ENCODE data around the gene SVOPL.

The SVOPL gene

DNA sequence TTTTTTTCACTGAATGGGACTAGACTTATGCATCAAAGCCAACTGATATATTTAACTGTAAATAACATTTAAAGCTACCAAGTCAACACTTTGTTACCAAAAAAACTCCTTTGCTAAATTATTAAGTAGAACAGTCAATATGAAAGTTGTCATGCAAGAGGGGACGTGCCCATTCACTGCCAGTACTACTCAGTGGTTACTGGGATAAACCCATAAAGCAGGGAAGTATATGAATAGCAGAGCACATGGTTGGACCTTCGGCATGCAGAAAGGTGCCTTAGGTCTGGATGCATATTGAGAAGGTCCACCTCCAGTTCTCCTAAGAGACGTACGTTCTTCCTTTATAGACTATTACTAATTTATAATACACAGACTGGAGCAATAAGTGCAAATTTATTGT, 120.1 kb downstream of the SVOPL start:
- TF ChIP-seq, protein P1, sequence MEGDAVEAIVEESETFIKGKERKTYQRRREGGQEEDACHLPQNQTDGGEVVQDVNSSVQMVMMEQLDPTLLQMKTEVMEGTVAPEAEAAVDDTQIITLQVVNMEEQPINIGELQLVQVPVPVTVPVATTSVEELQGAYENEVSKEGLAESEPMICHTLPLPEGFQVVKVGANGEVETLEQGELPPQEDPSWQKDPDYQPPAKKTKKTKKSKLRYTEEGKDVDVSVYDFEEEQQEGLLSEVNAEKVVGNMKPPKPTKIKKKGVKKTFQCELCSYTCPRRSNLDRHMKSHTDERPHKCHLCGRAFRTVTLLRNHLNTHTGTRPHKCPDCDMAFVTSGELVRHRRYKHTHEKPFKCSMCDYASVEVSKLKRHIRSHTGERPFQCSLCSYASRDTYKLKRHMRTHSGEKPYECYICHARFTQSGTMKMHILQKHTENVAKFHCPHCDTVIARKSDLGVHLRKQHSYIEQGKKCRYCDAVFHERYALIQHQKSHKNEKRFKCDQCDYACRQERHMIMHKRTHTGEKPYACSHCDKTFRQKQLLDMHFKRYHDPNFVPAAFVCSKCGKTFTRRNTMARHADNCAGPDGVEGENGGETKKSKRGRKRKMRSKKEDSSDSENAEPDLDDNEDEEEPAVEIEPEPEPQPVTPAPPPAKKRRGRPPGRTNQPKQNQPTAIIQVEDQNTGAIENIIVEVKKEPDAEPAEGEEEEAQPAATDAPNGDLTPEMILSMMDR (IDR thresholded peaks at IDR 0.05; ENCODE audit: borderline replicate concordance, insufficient read depth, low read depth, low read length), result no peak

DNA sequence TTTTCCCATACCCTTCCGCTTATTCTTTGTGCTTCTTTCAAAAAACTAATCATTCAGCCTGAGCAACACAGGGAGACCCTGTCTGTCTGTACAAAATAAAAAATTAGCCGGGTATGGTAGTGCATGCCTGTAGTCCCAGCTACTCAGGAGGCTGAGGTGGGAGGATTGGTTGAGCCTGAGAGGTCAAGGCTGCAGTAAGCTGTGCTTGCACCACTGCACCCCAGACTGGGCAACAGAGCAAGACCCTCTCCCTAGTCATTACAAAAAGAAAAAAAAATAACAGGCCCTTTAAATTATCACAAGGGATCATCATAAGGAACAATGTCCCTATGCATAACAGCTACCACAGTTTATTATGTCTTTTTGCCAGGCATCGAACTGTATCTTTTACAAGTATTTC, 121.5 kb downstream of the SVOPL start:
- TF ChIP-seq, protein P1 (IDR thresholded peaks at IDR 0.05; ENCODE audit: borderline replicate concordance, insufficient read depth, low read depth, low read length), result no peak
- H3K4me3 ChIP-seq (ENCODE audit: low read depth, low read length), result no peak overlapping the region

More for the DNA sequence above, 120.1 kb downstream of the SVOPL start:
- H3K4me3 ChIP-seq (ENCODE audit: low read depth, low read length), result no peak overlapping the region

DNA sequence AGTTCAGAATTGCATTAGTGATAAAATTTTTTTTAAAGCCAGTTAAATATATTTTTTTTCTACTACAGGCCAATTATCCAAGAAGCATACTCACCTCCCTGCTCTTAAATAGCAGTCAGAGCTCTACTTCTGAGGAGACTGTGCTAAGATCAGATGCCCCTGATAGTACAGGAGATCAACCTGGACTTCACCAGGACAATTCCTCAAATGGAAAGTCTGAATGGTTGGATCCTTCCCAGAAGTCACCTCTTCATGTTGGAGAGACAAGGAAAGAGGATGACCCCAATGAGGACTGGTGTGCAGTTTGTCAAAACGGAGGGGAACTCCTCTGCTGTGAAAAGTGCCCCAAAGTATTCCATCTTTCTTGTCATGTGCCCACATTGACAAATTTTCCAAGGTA, 122.0 kb downstream of the SVOPL start:
- no peak overlapping the region for H3K4me3 ChIP-seq (ENCODE audit: low read depth, low read length)
- TF ChIP-seq, protein P1 (IDR thresholded peaks at IDR 0.05; ENCODE audit: borderline replicate concordance, insufficient read depth, low read depth, low read length), result no peak

DNA sequence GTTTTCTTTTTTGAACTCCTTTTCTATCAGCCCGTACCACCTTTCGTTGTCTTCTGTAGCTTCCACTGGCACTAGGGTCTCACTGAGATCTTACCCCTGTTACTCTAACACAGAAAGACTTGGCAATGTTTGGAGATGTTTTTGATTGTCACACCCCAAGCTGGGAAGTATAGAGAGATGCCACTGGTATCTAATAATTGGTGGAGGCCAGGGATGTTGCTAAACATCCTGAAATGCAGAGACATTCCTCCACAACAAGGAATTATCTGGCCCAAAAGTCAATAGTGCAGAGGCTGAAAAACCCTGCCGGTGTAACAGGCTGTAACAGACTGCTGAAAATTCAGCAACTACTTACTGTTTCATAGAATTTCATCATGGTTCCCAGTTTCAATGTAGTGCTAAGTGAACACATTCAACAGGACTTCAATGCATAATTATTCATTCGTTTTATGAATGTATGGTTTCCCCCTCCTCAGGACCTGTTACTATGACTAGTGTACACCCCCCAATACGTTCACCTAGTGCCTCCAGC, 125.2 kb downstream of the SVOPL start:
- TF ChIP-seq, protein P1 (IDR thresholded peaks at IDR 0.05; ENCODE audit: borderline replicate concordance, insufficient read depth, low read depth, low read length), result no peak
- no peak overlapping the region for H3K4me3 ChIP-seq (ENCODE audit: low read depth, low read length)

DNA sequence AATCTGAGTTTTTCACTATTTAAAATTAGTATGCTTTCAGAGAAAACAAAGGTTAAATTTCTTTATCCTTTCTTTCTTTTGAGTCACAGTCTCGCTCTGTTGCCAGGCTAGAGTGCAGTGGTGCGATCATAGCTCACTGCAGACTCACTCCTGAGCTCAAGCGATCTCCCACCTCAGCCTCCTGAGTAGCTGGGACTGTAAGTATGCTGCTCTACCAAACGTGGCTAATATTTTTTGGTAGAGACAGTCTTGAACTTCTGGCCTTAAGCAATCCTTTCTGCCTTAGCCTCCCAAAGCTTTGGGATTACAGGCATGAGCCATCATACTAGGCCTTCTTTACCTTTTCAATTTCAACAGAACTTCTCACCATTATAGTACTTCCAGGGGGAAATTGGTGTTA, 127.4 kb downstream of the SVOPL start:
- TF ChIP-seq, protein P1 (IDR thresholded peaks at IDR 0.05; ENCODE audit: borderline replicate concordance, insufficient read depth, low read depth, low read length), result no peak
- H3K4me3 ChIP-seq (ENCODE audit: low read depth, low read length), result no peak overlapping the region

DNA sequence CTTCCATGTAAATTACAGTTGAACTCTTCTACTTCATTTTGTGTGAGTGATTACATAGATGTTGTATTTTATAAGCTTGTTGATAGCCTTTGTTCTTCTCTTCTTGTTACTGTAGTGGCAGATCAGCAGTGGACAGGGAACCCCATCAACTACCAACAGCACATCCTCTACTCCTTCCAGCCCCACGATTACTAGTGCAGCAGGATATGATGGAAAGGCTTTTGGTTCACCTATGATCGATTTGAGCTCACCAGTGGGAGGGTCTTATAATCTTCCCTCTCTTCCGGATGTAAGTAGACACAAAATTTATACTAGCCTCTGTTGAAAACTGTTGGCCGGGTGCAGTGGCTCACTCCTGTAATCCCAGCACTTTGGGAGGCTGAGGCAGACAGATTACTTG, 130.4 kb downstream of the SVOPL start:
- TF ChIP-seq, protein P1 (IDR thresholded peaks at IDR 0.05; ENCODE audit: borderline replicate concordance, insufficient read depth, low read depth, low read length), result no peak
- H3K4me3 ChIP-seq (ENCODE audit: low read depth, low read length), result no peak overlapping the region

DNA sequence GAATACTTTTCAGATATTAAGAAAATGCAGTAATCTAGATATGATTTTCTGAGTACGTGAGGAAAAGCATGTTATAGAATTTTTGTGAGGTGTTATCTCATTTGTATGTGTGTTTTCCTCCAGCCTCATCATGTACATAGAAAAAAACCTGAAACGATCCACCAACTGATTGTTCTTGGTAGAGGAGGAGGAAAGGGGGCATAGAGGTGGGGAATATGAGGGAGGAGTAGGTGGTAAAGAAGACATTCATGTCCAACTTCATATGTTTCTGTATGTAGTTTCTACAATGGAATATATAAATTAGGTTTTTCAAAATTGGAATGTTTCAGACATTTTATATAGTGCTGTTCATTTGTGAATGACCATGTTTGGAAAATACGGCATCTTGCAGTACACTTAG, 131.7 kb downstream of the SVOPL start:
- TF ChIP-seq, protein P1 (IDR thresholded peaks at IDR 0.05; ENCODE audit: borderline replicate concordance, insufficient read depth, low read depth, low read length), result no peak
- H3K4me3 ChIP-seq (ENCODE audit: low read depth, low read length), result no peak overlapping the region
